ENCODE measurements around the gene SEC61A1. TPM values are rescaled to one million over a fixed set of nuclear protein-coding genes. Genes with fewer than 3 reads are reported as not detected.
A peak's percentile ranks its signal among the peaks of the same experiment; 100 is the strongest.

Gene SEC61A1
- total RNA-seq, 3 donors from 2014 or later (not counting 1 experiment from before 2014, with no cell fraction given): 143 to 172 (median 148) TPM

DNA sequence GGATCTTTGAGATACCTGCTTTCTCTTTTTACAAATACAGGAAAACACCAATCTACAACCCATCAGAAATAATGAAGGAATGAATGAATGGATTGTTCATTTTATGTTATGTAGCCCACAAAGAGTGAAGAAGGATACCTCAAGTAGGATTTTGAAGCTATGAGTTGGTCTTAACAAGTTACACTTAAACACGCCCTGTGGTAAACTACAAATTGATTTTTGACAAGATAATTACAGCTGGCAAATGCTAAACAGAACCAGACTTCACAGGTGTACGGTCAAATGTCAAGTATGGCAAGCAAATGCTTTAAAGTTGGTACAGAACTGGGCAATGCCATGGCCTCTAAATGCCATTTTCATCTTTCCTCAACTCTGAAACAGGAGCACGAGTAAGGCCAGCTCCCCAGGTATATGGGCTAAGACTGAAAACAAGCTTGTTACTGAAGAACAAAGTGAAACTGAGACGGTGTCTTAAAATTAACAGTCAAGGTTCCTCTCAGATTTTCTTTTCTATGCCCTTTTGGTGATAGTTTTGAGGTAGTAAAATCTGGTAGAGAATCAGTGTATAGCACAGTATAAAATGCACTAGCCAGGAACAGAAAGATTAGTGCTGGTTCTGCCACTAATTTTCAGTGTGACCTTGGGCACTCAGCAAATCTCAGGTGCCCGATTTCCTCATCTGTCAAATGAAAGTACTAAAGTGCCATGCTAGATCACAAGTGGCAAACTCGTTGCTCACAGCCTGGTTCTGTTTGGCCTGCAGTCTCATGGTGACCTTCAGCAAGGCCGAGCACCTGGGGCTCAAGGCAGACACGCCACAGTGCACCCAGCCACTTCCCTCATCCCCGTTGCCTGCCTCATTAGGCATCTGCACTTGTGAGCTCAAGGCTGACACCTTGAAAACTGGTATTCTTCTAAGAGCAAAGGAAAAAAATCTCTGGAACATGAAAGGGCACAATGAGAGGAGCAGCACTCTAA, 61.9 kb downstream of the SEC61A1 start:
- Mint-ChIP-seq H3K9me3 (no peaks in the 10 kb centered on the region), H3K4me1 (peaks cover 30 to 32% of the 10 kb centered on the region in 2 donors), H3K36me3 (peaks cover 7% of the 10 kb centered on the region), H3K27ac (peak overlapping the region; percentile 82 to 87), H3K27me3 (ENCODE audit: low read depth in 2 of 2) (no peaks in the 10 kb centered on the region), H3K4me3 (peak overlapping the region; percentile 70)
- peak overlapping the region; percentile 66 for H3K27ac ChIP-seq (ENCODE audit: low read length)
- ATAC-seq: no peak
- no peaks in the 10 kb centered on the region for H3K27me3 ChIP-seq (ENCODE audit: control insufficient read depth, insufficient read depth, low read length)
- H3K36me3 ChIP-seq (ENCODE audit: control insufficient read depth, insufficient read depth, low read length): peaks cover 11% of the 10 kb centered on the region
- intact Hi-C loops (cut with micrococcal nuclease): no loop called here
- TF ChIP-seq, protein P1, sequence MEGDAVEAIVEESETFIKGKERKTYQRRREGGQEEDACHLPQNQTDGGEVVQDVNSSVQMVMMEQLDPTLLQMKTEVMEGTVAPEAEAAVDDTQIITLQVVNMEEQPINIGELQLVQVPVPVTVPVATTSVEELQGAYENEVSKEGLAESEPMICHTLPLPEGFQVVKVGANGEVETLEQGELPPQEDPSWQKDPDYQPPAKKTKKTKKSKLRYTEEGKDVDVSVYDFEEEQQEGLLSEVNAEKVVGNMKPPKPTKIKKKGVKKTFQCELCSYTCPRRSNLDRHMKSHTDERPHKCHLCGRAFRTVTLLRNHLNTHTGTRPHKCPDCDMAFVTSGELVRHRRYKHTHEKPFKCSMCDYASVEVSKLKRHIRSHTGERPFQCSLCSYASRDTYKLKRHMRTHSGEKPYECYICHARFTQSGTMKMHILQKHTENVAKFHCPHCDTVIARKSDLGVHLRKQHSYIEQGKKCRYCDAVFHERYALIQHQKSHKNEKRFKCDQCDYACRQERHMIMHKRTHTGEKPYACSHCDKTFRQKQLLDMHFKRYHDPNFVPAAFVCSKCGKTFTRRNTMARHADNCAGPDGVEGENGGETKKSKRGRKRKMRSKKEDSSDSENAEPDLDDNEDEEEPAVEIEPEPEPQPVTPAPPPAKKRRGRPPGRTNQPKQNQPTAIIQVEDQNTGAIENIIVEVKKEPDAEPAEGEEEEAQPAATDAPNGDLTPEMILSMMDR (IDR thresholded peaks at IDR 0.05): no peak
- peak in 1 of 2 donors; percentile 20 for DNase-seq
- H3K4me3 ChIP-seq (ENCODE audit: low read length): no peak overlapping the region
- 61% methylated on average over 9 of the region's 9 CpGs for WGBS (ENCODE audit: insufficient coverage)
- H3K9me3 ChIP-seq (ENCODE audit: control insufficient read depth, insufficient read depth, low read length): no peaks in the 10 kb centered on the region
- peaks cover 16% of the 10 kb centered on the region for H3K4me1 ChIP-seq (ENCODE audit: control insufficient read depth, insufficient read depth, low read length)

Other genes starting within 250 kb of the SEC61A1 start
- gene MGLL, start 229.9 kb upstream of the SEC61A1 start, total RNA-seq: 1 to 10 TPM; 2.7 to 4.6 (median 3.0) TPM
- under 1 TPM in 1 of 3 donors, not detected in 2; 0.12 TPM for gene KBTBD12, start 137.2 kb upstream of the SEC61A1 start, total RNA-seq
- gene RUVBL1, start 71.4 kb downstream of the SEC61A1 start, total RNA-seq: 10 to 100 TPM; 11.9 to 18.5 (median 14.1) TPM
- 10 to 100 TPM; 16.7 to 18.9 (median 17.6) TPM for gene EEFSEC, start 101.0 kb downstream of the SEC61A1 start, total RNA-seq